GM18517 (cell line): ENCODE measurements around the gene FXR2.

ENCODE experiments used
- ATAC-seq: cut with Tn5 transposase; IDR thresholded peaks from one replicate; pipeline ENCODE4 v1.9.1; 2021; ENCODE audit warnings: mild to moderate bottlenecking, moderate library complexity; ENCODE audit not compliant: unreplicated experiment

Gene FXR2

DNA sequence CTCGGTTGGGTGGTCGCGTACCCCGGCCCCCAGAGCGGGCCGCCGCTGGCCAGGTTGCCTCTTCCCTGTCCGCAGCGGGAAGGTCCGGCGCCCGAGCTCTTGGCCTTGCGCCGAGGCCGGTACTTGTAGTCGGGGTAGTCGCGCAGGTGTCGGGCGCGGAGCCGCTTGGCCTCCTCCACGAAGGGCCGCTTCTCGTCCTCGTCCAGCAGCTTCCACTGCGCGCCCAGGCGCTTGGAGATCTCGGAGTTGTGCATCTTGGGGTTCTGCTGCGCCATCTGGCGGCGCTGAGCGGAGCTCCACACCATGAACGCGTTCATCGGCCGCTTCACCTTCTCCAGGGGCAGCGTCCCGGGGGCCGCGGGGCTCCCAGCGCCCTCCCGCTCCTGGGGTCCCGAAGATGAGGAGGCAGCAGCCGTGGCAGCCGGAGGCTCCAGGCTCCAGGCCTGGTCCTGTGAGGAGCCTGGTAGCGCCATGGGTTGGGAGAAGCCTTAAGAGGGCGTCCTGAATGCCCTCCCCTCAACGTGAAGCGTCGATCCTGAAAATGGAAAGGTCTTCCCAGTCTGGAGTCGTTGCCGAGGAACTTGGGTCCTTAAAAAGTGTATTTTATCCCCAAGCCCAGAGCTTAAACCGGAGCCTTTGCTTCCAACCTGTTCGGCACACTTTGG, 25.4 kb downstream of the FXR2 start:
- ATAC-seq: no peak

DNA sequence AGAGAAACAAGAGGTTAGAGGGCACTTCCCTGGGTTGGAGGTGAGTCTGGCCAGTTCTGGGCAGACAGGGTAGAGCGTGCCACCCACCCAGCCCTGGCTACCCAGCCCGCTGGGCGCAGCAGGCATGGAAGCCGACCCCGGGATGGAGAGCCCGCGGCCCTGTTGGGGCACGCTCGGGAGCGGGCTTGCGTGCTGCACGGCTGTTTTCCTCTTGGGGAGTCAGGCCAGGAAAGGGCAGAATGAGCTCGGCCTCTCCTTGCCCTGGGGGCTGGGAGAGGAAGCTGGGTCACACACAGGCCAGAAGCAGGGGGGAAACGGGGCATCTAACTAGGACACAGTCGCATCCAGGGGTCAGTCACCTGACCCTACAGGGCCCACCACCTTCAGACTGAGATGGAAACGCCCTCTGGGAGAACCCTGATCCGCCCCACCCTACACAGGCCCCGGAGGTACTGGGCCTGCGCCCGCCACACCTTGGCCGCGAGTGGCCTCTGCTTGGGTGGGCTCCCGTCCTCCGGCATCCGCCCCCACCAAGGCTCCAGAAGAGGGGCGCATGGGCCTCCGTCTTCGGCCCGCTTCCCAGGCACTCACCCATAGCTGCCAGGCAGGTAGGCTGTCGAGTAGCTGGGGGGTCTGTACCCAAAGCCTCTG, 26.0 kb downstream of the FXR2 start:
- ATAC-seq: no peak

DNA sequence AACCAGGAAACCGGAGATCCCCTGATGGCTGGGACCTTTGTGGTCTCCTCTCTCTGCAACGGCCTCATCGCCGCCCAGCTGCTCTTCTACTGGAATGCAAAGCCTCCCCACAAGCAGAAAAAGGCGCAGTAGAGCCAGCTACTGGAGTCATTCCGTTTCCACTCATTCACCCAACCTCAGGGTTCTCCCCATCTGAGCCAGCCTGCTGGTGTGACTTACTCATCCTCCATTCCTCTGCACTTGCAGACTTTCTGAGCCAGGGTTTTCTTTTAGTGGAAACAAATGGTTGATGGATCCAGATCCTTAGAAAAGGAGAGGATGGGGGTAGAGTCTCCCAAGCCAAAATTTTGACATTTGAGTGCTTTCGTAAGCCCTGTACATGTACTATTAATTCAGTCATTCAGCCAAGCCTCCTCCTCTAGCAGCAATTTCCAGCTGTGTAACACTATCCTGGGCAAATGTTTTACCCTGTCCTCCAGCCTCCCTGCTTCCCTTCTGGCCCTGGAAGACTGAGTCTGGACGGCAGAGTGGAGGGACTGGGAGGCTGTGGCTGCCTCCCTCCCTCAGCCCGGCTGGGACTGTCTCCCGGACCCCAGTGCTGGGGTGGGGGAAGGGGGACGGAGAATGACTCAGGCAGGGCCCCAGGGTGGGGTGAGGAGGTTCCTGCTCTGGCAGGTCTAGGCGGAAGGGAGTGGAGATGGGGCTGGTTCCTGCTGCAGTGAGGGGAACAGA, 27.1 kb downstream of the FXR2 start:
- ATAC-seq: no peak

DNA sequence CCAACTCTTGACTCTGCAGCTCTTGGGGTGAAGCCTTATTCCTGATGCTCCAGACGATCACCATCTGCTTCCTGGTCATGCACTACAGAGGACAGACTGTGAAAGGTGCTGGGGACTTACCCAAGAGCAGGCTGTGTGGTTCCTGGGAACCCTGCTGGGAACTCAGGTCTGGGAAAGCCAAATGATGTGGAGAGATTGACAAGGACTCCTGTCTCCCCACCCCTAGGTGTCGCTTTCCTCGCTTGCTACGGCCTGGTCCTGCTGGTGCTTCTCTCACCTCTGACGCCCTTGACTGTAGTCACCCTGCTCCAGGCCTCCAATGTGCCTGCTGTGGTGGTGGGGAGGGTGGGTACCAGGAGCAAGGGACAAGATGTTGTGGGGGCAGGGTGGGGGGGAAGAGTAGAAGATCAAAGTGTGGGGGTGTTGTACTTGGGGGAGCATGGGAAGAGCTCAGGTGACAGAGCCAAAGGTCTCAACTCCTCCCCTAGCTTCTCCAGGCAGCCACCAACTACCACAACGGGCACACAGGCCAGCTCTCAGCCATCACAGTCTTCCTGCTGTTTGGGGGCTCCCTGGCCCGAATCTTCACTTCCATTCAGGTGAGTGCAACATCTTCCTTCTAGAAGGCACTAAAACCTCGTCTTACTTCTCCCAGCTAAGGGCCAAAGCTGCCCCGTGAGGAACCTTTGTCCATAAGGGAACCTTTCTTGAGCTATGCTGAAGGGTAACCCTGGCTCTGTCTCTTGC, 27.9 kb downstream of the FXR2 start:
- no peak for ATAC-seq

DNA sequence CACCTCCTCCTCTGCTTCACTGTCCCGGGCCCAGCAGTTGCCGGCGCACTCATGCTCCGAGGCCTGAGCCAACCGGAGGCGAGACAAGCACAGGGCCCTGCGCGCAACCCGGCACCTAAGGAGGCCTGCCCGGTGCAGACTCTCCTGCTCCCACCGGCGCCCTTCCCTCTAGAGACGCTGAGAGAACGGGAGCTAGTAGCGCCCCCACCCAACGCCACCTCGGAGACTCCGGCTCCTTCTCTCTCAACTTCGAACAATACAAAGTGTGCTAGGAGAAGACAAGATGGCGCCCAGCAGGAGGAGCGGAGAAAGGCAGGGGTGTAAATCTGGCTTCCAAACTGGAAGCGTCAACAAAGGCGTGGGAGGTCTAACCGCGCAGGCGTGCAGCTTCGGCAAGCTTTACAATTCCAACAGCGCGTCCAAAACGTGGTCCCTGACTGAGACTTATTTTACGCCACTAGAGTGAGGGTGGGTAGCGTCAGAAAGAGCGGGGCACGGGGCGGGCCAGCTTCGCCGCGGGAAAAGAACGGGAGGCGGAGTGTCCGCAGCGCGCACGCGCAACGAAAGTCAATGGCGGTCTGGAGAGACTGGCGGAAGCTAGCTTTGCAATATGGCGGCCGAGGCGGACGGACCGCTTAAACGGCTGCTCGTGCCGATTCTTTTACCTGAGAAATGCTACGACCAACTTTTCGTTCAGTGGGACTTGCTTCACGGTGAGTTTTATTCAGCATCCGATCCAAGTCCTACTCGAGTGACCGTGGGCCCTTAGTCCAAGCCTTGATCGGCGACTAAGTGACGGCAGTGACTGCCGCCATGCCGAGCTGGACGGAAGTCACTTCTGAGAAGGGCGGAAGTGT, 31.2 kb downstream of the FXR2 start, which contains the start of gene MPDU1:
MPDU1 (plus strand) TSS at position 600 of the 857 bp plus-strand sequence; CDS start at position 611, 11 bp downstream.
- ATAC-seq: peak; percentile 68

DNA sequence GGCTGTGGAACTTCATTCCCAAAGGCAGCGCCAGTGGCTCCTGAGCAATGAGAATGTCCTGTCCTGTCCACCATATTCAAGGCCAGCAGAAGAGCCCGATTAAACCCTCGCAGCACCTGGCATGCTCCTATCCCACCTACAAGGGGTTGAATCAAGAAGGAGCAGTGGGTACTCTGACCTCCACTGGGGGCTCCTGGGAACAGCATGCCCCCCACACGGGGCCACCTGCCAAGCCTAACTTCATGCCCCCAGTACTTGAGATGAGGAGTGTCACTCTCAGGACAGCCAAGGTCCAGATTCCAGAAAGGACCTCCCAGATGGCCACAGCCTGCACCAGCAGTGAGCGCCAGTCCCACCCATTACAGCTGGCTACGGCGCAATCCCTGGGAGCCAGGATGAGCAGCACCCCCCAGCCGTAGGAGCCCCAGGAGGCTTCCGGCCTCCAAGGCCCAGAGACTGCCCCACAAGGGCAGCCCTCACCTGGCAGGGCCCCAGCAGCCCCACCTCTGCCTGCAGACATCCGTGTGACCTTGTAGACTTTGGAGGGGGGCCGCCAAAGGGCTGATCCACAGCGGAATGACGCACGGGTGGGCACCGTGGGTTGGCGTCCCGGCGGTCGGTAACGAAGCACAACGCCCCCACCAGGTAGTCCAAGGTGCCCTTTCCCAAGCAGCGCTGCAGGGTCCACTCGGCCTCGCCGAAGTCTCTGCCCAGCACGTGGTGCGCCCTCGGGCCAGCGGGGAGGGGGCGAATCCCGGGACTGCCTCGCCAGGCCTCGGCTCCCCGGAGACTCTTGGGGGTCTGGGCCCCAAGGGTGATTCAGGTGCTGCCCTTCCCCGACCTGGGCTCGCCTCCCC, 32.1 kb downstream of the FXR2 start:
- ATAC-seq: no peak

DNA sequence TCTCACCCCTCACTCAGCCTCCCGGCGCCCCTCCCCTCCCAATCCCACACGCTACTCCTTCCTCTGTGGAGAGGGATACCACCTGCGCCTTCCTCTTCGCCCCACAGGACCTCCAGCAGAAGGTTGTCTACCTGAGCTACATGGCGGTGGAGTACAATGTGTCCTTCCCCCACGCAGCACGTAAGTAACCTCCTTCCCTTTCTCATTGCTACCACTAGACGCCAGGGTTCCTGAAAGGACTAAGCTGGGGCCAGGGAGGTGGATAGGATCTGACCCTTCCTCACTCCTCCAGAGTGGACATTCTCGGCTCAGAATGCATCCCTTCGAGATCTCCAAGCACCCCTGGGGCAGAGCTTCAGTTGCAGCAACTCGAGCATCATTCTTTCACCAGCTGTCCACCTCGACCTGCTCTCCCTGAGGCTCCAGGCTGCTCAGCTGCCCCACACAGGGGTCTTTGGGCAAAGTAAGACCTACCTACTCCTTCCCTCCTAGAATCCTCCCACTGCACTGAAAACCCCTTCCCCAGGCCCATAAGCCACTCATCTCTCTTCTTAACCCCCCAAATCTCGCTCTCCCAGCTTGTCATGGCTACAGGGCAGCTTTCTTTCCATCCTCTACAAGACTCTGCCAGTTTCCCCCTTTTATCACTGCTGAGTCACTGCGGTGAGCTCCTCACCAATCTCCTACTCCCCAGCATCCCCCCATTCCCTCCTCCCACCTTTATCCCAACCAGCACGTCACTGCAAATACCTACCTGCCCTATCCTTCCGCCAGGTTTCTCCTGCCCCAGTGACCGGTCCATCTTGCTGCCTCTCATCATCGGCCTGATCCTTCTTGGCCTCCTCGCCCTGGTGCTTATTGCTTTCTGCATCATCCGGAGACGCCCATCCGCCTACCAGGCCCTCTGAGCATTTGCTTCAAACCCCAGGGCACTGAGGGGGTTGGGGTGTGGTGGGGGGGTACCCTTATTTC, 33.8 kb downstream of the FXR2 start:
- no peak for ATAC-seq

DNA sequence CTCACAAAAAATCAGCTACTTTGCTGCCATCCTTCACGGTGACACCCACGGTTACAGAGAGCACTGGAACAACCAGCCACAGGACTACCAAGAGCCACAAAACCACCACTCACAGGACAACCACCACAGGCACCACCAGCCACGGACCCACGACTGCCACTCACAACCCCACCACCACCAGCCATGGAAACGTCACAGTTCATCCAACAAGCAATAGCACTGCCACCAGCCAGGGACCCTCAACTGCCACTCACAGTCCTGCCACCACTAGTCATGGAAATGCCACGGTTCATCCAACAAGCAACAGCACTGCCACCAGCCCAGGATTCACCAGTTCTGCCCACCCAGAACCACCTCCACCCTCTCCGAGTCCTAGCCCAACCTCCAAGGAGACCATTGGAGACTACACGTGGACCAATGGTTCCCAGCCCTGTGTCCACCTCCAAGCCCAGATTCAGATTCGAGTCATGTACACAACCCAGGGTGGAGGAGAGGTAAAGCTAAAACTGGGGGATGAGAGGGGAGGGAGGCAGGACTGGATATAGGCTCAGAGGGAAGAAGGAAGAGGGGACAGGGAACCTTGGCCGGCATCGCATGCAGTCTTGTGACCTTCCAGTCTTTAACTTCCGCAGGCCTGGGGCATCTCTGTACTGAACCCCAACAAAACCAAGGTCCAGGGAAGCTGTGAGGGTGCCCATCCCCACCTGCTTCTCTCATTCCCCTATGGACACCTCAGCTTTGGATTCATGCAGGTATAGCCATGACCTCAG, 34.7 kb downstream of the FXR2 start:
- peak; percentile 5 for ATAC-seq

DNA sequence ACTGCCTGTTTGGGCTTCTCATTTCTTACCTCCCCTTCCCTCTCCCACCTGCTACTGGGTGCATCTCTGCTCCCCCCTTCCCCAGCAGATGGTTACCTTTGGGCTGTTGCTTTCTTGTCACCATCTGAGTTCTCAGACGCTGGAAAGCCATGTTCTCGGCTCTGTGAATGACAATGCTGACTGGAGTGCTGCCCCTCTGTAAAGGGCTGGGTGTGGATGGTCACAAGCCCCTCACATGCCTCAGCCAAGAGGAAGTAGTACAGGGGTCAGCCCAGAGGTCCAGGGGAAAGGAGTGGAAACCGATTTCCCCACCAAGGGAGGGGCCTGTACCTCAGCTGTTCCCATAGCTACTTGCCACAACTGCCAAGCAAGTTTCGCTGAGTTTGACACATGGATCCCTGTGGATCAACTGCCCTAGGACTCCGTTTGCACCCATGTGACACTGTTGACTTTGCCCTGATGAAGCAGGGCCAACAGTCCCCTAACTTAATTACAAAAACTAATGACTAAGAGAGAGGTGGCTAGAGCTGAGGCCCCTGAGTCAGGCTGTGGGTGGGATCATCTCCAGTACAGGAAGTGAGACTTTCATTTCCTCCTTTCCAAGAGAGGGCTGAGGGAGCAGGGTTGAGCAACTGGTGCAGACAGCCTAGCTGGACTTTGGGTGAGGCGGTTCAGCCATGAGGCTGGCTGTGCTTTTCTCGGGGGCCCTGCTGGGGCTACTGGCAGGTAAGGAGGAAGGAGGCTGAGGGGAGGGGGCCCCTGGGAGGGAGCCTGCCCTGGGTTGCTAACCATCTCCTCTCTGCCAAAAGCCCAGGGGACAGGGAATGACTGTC, 35.5 kb downstream of the FXR2 start, which contains the start of gene CD68:
CD68 (plus strand) TSS at position 638 of the 833 bp plus-strand sequence; CDS start at position 678, 40 bp downstream.
- ATAC-seq: peak; percentile 49

DNA sequence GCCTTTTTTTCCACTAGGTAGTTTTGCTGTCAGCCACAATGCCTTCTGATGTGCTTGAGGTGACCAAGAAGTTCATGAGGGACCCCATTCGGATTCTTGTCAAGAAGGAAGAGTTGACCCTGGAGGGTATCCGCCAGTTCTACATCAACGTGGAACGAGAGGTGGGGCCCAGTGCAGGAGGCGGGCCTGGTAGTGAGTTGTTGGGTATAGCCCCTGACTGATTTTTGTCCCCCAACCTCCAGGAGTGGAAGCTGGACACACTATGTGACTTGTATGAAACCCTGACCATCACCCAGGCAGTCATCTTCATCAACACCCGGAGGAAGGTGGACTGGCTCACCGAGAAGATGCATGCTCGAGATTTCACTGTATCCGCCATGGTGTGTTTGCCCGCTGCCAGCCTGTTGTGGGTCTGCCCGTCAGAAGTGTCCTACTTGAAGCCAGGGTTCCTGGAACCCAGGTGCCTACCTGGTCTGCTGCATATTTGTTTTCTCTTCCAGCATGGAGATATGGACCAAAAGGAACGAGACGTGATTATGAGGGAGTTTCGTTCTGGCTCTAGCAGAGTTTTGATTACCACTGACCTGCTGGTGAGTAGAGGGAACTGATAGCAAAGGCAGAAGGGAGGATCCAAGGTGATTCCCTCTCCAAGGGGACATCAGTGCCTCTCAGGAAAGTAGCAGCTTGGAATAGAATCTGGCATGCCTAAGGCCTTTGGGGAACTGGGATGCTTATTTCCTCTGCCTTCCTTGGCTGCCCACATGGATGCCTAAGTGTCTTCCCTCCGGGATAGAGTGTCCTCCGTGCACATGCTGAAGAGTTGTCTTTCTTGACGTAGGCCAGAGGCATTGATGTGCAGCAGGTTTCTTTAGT, 37.1 kb downstream of the FXR2 start:
- no peak for ATAC-seq

DNA sequence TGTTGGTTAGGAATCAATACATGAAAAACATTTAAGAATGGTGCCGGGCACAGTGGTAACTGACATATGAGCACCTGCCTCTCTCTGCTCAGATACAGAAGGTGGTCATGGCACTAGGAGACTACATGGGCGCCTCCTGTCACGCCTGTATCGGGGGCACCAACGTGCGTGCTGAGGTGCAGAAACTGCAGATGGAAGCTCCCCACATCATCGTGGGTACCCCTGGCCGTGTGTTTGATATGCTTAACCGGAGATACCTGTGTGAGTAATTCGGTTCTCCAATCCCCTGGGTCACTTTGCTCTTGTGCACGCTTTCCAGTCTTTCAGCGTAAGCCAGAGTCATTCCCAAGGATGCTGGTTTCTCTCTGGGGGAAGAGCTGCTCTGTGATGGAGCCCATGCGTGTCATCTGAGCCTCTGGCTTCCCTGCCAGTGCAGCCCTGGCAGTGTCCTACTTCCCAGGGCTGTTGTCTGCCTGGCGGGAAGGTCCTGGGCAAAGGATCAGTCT, 38.2 kb downstream of the FXR2 start:
- ATAC-seq: no peak

DNA sequence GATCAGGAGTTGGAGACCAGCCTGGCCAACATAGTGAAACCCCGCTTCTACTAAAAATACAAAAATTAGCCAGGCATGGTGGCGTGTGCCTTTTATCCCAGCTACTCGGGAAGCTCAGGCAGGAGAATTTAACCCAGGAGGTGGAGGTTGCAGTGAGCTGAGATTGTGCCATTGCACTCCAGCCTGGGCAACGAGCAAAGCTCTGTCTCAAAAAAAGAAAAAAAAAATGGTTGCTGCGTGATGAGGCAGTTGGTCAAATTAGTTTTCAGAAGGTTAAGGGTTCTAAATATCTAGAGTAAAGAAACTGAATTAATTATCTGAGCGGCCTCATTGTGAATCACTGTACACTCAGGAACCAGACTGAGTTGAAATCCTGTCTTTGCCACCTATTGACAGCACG, 38.7 kb downstream of the FXR2 start:
- ATAC-seq: no peak

DNA sequence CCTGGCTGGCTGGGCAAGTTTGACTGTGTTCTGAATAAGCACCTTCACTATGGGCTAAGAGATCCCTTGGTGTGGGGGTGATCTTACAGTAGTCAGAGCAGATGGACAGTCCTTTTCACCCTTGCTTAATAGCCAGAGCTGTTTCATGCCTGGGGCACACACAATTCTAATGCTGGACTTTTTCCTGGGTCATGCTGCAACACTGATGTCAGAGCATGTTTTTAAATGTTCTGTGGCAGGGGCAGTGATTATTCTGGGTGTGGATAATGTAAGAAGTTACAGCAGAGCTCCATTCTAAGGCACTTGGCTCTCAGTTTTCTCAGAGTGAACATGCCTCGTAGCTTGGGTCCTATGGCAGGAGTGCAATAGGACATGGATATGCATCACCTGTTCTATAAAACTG, 39.2 kb downstream of the FXR2 start:
- ATAC-seq: no peak

DNA sequence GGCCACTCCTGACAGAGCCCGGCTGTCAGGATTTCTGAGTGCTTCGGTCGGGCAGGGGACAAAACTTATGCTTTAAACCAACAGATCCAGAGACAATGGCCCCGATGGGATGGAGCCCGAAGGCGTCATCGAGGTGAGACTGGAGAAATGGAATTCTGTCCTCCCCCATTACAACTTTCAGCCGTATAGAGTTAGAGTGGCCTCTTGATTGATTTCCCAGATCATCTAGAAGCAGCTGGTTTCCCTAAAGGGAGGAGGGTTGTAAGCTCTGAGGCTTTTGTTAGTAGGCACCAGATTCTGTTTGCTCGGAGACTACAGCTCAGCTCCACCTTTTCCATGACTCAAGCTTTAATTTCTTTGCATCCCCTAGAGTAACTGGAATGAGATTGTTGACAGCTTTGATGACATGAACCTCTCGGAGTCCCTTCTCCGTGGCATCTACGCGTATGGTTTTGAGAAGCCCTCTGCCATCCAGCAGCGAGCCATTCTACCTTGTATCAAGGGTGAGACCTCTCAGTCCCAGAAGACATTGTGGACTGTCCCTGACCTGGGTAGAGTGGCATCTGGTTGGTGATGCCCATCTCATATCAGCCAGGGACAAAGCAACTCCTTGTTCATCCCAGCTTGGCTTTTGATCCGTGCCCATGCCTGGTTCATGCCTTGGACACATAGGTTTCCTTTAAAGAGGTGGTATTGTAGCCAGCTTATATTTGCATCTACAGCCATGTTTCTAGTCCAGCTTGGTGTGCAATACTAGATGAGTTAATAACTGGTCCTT, 40.3 kb downstream of the FXR2 start:
- ATAC-seq: no peak
